B cell (primary cell): ENCODE measurements around the gene LCP1. TPM values are rescaled to one million over a fixed set of nuclear protein-coding genes. Genes with fewer than 3 reads are reported as not detected.

Experiments used
- ATAC-seq: fragments of 200-7000 bp; cut with Tn5 transposase; one replicate; pipeline ENCODE4 v1.10.0; 2021; ENCODE audit warnings: low read depth, mild to moderate bottlenecking, moderate number of reproducible peaks, moderate library complexity
- CTCF ChIA-PET: fragments of 350-600 bp; sonication (Branson Sonifier 250); formaldehyde crosslinking; loops from one replicate; lab custom pipeline; 2021; ENCODE audit warnings: antibody characterized with exemption, inconsistent platforms; lab: Charles Lee
- POLR2A ChIA-PET: fragments of 350-600 bp; sonication (Branson Sonifier 250); formaldehyde crosslinking; loops from one replicate; lab custom pipeline; 2021; ENCODE audit warnings: antibody characterized with exemption; lab: Charles Lee
- DNase-seq: peaks from one replicate; pipeline ENCODE4 v3.0.0; 2013
- H2AFZ ChIP-seq: 2 replicates; pipeline ENCODE4 v1.6.1; 2012; ENCODE audit warnings: mild to moderate bottlenecking, low read depth, low read length; ENCODE audit not compliant: insufficient read depth, poor library complexity, severe bottlenecking
- H3K27ac ChIP-seq, 2 donors: 1 replicate in 1 of 2; 2 replicates in 1 of 2; pipeline ENCODE4 v1.5.1; 2012 to 2013; ENCODE audit warnings: low read length in 2 of 2, mild to moderate bottlenecking in 2 of 2, moderate library complexity in 1 of 2
- H3K27me3 ChIP-seq, 4 experiments: fragments of 200-600 bp in 1 of 4; sonication (generic) in 1 of 4; replicated peaks in 1 of 4; 1 replicate in 2 of 4; 2 replicates in 2 of 4; pipeline versions ENCODE4 v1.6.1 to v1.7.0; 2013 to 2016; ENCODE audit warnings: low read length in 3 of 4, mild to moderate bottlenecking in 2 of 4, mixed read lengths in 1 of 4, moderate library complexity in 1 of 4; ENCODE audit not compliant: insufficient read depth in 4 of 4, control insufficient read depth in 3 of 4; ENCODE audit errors: control extremely low read depth in 1 of 4
- H3K36me3 ChIP-seq, 2 experiments: replicated peaks in 1 of 2; 1 replicate in 1 of 2; 2 replicates in 1 of 2; pipeline versions ENCODE4 v1.6.1 to v1.7.1; 2013; ENCODE audit warnings: low read length in 1 of 2; ENCODE audit not compliant: insufficient read depth in 2 of 2, control insufficient read depth in 1 of 2; ENCODE audit errors: control extremely low read depth in 1 of 2, extremely low read depth in 1 of 2
- H3K4me1 ChIP-seq, 2 donors: fragments of 200-600 bp in 1 of 2; sonication (generic) in 1 of 2; 1 replicate in 1 of 2; 2 replicates in 1 of 2; pipeline versions ENCODE4 v1.5.1 to v1.6.1; 2013 to 2017; ENCODE audit warnings: low read length in 2 of 2; ENCODE audit not compliant: control insufficient read depth in 2 of 2, insufficient read depth in 2 of 2
- H3K4me2 ChIP-seq: replicated peaks from 2 replicates; pipeline ENCODE3; 2012; ENCODE audit warnings: mild to moderate bottlenecking, low read depth, low read length; ENCODE audit not compliant: poor library complexity, severe bottlenecking
- H3K4me3 ChIP-seq, 5 experiments: fragments of 200-600 bp in 1 of 5; sonication (generic) in 1 of 5; 1 replicate in 3 of 5; 2 replicates in 2 of 5; pipeline versions ENCODE4 v1.5.1 to v1.7.0; 2011 to 2016; ENCODE audit warnings: low read length in 4 of 5, mild to moderate bottlenecking in 4 of 5, low read depth in 2 of 5, control low read depth in 1 of 5, moderate library complexity in 1 of 5; ENCODE audit not compliant: insufficient read depth in 1 of 5; ENCODE audit errors: control extremely low read depth in 1 of 5, extremely low read depth in 1 of 5
- H3K79me2 ChIP-seq: fragments of 200-600 bp; sonication (generic); one replicate; pipeline ENCODE4 v1.6.0; 2016; ENCODE audit warnings: low read length; ENCODE audit not compliant: control insufficient read depth, insufficient read depth
- H3K9ac ChIP-seq: fragments of 200-600 bp; sonication (generic); 2 replicates; pipeline ENCODE4 v1.6.1; 2017; ENCODE audit warnings: mild to moderate bottlenecking, low read length, moderate library complexity
- H3K9me3 ChIP-seq, 3 donors: one replicate each; pipeline versions ENCODE4 v1.6.1 to v1.7.1; 2013; ENCODE audit warnings: low read length in 2 of 3; ENCODE audit not compliant: control insufficient read depth in 2 of 3, insufficient read depth in 1 of 3; ENCODE audit errors: control extremely low read depth in 1 of 3
- H4K20me1 ChIP-seq: 2 replicates; pipeline ENCODE4 v1.6.0; 2012; ENCODE audit warnings: mild to moderate bottlenecking, low read length; ENCODE audit not compliant: insufficient read depth, control insufficient read depth, poor library complexity, severe bottlenecking
- H3K27ac Mint-ChIP-seq: one replicate; pipeline ENCODE4 v1.8.0; 2021; ENCODE audit warnings: mixed read lengths
- H3K27me3 Mint-ChIP-seq: one replicate; pipeline ENCODE4 v1.8.0; 2021; ENCODE audit warnings: mixed read lengths
- H3K4me1 Mint-ChIP-seq: one replicate; pipeline ENCODE4 v1.8.0; 2021; ENCODE audit warnings: mixed read lengths
- H3K4me3 Mint-ChIP-seq: one replicate; pipeline ENCODE4 v1.8.0; 2021; ENCODE audit warnings: mixed read lengths
- H3K9me3 Mint-ChIP-seq: one replicate; pipeline ENCODE4 v1.8.0; 2022; ENCODE audit warnings: mixed read lengths; ENCODE audit not compliant: insufficient read depth
- EZH2 ChIP-seq: IDR thresholded peaks from 2 replicates; pipeline ENCODE4 v1.6.1; 2012; ENCODE audit warnings: borderline replicate concordance, low read depth, mild to moderate bottlenecking, moderate library complexity, low read length; ENCODE audit not compliant: insufficient read depth, poor library complexity, severe bottlenecking
- WGBS: methylation state at CpG from one replicate; pipeline ENCODE4 v1.1.5; 2013; ENCODE audit warnings: missing lambda C conversion rate; ENCODE audit not compliant: insufficient coverage; 5-methylcytosine and 5-hydroxymethylcytosine counted together
- intact Hi-C: fragments of 100-400 bp; cut with micrococcal nuclease; formaldehyde crosslinking; loops from one replicate; pipeline ENCODE4 v1.10.0; 2022
- polyA plus RNA-seq: library from polyadenylated mRNA; depleted of rRNA; stranded (reverse); fragments of >200 nt; gene quantifications from 2 replicates; pipeline ENCODE4 v1.2.3, GENCODE V29; 2012
- total RNA-seq, 2 donors: library from RNA; stranded (reverse); fragments of 120-200 nt in 1 of 2; gene quantifications; 1 replicate in 1 of 2; 2 replicates in 1 of 2; pipeline versions ENCODE4 v1.2.3 to v1.2.4, GENCODE V29; 2013 to 2022
- TF ChIP-seq, protein P1 (sequence below): fragments of 200-600 bp; IDR thresholded peaks from one replicate; pipeline ENCODE4 v1.8.0; 2022; ENCODE audit warnings: antibody characterized with exemption, mild to moderate bottlenecking

Gene LCP1
- total and polyA plus RNA-seq, 2 donors (not counting 1 experiment from before 2014, with no cell fraction given), result 151 to 243 TPM

DNA sequence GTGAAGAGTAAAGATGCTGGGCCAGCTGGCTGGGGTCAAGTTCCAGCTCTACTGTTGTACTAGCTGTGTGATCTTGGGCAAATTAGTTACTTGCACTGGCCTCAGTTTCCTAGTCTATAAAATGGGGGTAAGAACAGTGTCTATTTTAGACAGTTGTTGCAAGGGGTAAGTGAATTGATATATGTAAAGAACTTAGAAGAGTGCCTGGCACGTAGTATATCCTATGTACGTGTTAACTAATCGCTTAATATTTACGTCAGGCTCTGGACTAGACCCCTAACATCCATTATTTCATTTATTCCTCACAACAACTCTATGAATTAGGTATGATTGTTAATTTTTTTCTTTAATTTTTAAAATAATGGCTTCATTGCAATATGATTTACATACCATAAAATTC is 3.7 kb upstream of the LCP1 start:
- Mint-ChIP-seq H3K4me3 (no peak overlapping the region), H3K27me3 (no peaks in the 10 kb centered on the region)
- CTCF ChIA-PET, result interaction anchor here (0.6 to 6.7 kb wide), 9 partner anchors 8 to 563 kb away, joined by 3 to 83 read pairs (median 4); no protein-coding TSS in a partner anchor

DNA sequence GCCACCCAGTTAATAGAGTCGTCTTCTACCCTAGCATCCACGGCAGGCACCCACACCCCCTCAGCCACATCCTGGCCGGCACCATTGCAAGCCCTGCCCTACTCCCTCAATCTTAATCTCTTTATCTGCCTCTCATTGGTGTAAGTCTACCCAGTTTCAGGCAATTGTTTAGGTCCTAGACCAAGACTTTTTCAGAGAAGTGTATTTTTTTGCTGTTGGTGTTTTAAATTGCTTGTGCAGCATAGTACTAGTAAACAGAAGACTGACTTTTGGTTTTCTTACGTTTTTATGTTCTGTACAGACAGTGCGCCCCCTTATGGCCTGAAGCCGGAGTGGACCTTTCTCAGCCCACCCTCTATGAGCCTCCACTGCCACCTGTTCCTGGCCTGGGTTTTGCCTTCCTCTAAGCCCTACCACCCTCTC is 2.3 kb upstream of the LCP1 start:
- H3K4me2 ChIP-seq, result peak overlapping the region; percentile 90

More for the DNA sequence above, 3.7 kb upstream of the LCP1 start:
- no CpG with 5 or more reads among the region's 4 CpGs for WGBS
- Histone ChIP-seq H3K27ac (no peak overlapping the region), H4K20me1 (no peaks in the 10 kb centered on the region), H3K4me1 (peaks cover 24 to 25% of the 10 kb centered on the region in 2 donors), H3K4me3 (no peak overlapping the region), H3K9ac (no peak overlapping the region), H3K9me3 (peaks cover 0 to 1% (median 0%) of the 10 kb centered on the region in 3 donors), H3K27me3 (no peaks in the 10 kb centered on the region), H3K36me3 (no peaks in the 10 kb centered on the region), H3K79me2 (peaks cover 69% of the 10 kb centered on the region), H3K4me2 (no peak overlapping the region), H2AFZ (no peak overlapping the region)
- DNase-seq (no peak), ATAC-seq (no peak)
- POLR2A ChIA-PET, result no interaction called here
- intact Hi-C loops, result loop anchor here (2.0 kb wide), 2 partner anchors 13 to 25 kb away; partner anchors contain the start of gene LRRC63
- TF ChIP-seq, protein P1, sequence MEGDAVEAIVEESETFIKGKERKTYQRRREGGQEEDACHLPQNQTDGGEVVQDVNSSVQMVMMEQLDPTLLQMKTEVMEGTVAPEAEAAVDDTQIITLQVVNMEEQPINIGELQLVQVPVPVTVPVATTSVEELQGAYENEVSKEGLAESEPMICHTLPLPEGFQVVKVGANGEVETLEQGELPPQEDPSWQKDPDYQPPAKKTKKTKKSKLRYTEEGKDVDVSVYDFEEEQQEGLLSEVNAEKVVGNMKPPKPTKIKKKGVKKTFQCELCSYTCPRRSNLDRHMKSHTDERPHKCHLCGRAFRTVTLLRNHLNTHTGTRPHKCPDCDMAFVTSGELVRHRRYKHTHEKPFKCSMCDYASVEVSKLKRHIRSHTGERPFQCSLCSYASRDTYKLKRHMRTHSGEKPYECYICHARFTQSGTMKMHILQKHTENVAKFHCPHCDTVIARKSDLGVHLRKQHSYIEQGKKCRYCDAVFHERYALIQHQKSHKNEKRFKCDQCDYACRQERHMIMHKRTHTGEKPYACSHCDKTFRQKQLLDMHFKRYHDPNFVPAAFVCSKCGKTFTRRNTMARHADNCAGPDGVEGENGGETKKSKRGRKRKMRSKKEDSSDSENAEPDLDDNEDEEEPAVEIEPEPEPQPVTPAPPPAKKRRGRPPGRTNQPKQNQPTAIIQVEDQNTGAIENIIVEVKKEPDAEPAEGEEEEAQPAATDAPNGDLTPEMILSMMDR, result no peak
- no peak for TF ChIP-seq EZH2
- Mint-ChIP-seq H3K27ac (no peak overlapping the region), H3K9me3 (no peaks in the 10 kb centered on the region), H3K4me1 (peaks cover 34% of the 10 kb centered on the region)

More for the DNA sequence above, 2.3 kb upstream of the LCP1 start:
- H3K4me1 ChIP-seq, result peaks cover 26 to 27% of the 10 kb centered on the region in 2 donors
- peaks cover 79% of the 10 kb centered on the region for H3K79me2 ChIP-seq
- WGBS, result 0% methylated on average over 4 of the region's 6 CpGs
- peak overlapping the region in 4 of 5 experiments; percentile 19 to 99 (median 48) for H3K4me3 ChIP-seq
- H4K20me1 ChIP-seq, result no peaks in the 10 kb centered on the region
- peak; percentile 48 for ATAC-seq
- Mint-ChIP-seq H3K27ac (peak overlapping the region; percentile 96), H3K4me3 (peak overlapping the region; percentile 98), H3K9me3 (no peaks in the 10 kb centered on the region), H3K27me3 (no peaks in the 10 kb centered on the region), H3K4me1 (peaks cover 45% of the 10 kb centered on the region)
- peak overlapping the region; percentile 92 for H3K9ac ChIP-seq
- CTCF ChIA-PET, result interaction anchor here (1.2 to 6.7 kb wide), 2 partner anchors 10 to 26 kb away, joined by 3 to 83 read pairs; no protein-coding TSS in a partner anchor
- H3K27me3 ChIP-seq, result no peaks in the 10 kb centered on the region
- POLR2A ChIA-PET, result no interaction called here
- intact Hi-C loops, result loop anchor here (1.0 to 5.0 kb wide), 10 partner anchors 15 to 767 kb away; partner anchors contain the start of genes ESD, LRCH1, LRRC63 and SLC25A30
- H2AFZ ChIP-seq, result peak overlapping the region; percentile 59
- peaks cover 0 to 1% (median 0%) of the 10 kb centered on the region in 3 donors for H3K9me3 ChIP-seq
- H3K27ac ChIP-seq, result peak overlapping the region; percentile 84 to 91
- no peaks in the 10 kb centered on the region for H3K36me3 ChIP-seq
- DNase-seq, result peak; percentile 88
- TF ChIP-seq, protein P1, result peak; percentile 83
- no peak for TF ChIP-seq EZH2
